Stomach (tissue), 4 donors: Measurements from ENCODE around the gene BCAS3.
A peak's percentile ranks its signal among the peaks of the same experiment; 100 is the strongest.

Experiments used
- EP300 ChIP-seq: sonication (generic); formaldehyde crosslinking; IDR thresholded peaks from one replicate; pipeline ENCODE4 v1.6.1; 2017; ENCODE audit warnings: antibody characterized with exemption
- POLR2A ChIP-seq, 4 donors: fragments of 450-650 bp; IDR thresholded peaks; one replicate each; pipeline ENCODE4 v1.6.1; 2016; ENCODE audit warnings: antibody characterized with exemption in 4 of 4, control low read depth in 2 of 4, mild to moderate bottlenecking in 1 of 4, moderate library complexity in 1 of 4
- POLR2AphosphoS5 ChIP-seq, 3 donors: sonication (generic); formaldehyde crosslinking; IDR thresholded peaks; one replicate each; pipeline ENCODE4 v1.6.1; 2016; ENCODE audit warnings: antibody characterized with exemption in 3 of 3
- TF ChIP-seq, protein P1 (sequence below), 7 experiments: fragments of 450-650 bp in 4 of 7; fragments of 200-600 bp in 3 of 7; sonication (generic) in 3 of 7; IDR thresholded peaks; one replicate each; pipeline ENCODE4 v1.5.1; 2016 to 2019; ENCODE audit warnings: antibody characterized with exemption in 7 of 7, control low read depth in 2 of 7, mild to moderate bottlenecking in 1 of 7

- TF ChIP-seq, protein P1, sequence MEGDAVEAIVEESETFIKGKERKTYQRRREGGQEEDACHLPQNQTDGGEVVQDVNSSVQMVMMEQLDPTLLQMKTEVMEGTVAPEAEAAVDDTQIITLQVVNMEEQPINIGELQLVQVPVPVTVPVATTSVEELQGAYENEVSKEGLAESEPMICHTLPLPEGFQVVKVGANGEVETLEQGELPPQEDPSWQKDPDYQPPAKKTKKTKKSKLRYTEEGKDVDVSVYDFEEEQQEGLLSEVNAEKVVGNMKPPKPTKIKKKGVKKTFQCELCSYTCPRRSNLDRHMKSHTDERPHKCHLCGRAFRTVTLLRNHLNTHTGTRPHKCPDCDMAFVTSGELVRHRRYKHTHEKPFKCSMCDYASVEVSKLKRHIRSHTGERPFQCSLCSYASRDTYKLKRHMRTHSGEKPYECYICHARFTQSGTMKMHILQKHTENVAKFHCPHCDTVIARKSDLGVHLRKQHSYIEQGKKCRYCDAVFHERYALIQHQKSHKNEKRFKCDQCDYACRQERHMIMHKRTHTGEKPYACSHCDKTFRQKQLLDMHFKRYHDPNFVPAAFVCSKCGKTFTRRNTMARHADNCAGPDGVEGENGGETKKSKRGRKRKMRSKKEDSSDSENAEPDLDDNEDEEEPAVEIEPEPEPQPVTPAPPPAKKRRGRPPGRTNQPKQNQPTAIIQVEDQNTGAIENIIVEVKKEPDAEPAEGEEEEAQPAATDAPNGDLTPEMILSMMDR (IDR thresholded peaks at IDR 0.05), result no peak
- TF ChIP-seq EP300 (no peak), POLR2A (IDR thresholded peaks at IDR 0.05) (no peak), POLR2AphosphoS5 (IDR thresholded peaks at IDR 0.05) (peak in 1 of 3 donors; percentile 3)
Measured at GRCh38 chr17:61403801-61404662, 726.4 kb downstream of the BCAS3 start.
